ENCODE data around the gene YTHDF1. TPM values are rescaled to one million over a fixed set of nuclear protein-coding genes. Genes with fewer than 3 reads are reported as not detected.

YTHDF1 gene
- polyA plus RNA-seq, 4 donors: 20.3 to 37.9 (median 22.9) TPM

GRCh38 chr20:63228806-63229205 is 12.9 kb upstream of the YTHDF1 start:
- H3K9me3 ChIP-seq (ENCODE audit: control insufficient read depth in 2 of 2, insufficient read depth in 1 of 2, low read depth in 1 of 2, low read length in 1 of 2): no peaks in the 10 kb centered on the region
- H3K4me3 ChIP-seq (ENCODE audit: low read depth in 1 of 3, low read length in 3 of 3): no peak overlapping the region
- H3K4me1 ChIP-seq (ENCODE audit: control insufficient read depth in 3 of 3, insufficient read depth in 2 of 3, low read depth in 1 of 3, low read length in 2 of 3): no peaks in the 10 kb centered on the region
- whole genome bisulfite sequencing, 3 donors: 57 to 63% (median 59%) methylated on average over 13 of the region's 13 CpGs
- DNase-seq (no peak), FAIRE-seq (no peak)
- peaks cover 0 to 34% (median 4%) of the 10 kb centered on the region in 3 donors for H3K27me3 ChIP-seq (ENCODE audit: control insufficient read depth in 3 of 3, insufficient read depth in 3 of 3, low read length in 3 of 3)
- H3K36me3 ChIP-seq (ENCODE audit: control insufficient read depth in 3 of 3, insufficient read depth in 2 of 3, low read depth in 1 of 3, low read length in 3 of 3): no peaks in the 10 kb centered on the region
- no peak overlapping the region for H3K27ac ChIP-seq (ENCODE audit: low read depth in 1 of 3, low read length in 2 of 3)

DNA sequence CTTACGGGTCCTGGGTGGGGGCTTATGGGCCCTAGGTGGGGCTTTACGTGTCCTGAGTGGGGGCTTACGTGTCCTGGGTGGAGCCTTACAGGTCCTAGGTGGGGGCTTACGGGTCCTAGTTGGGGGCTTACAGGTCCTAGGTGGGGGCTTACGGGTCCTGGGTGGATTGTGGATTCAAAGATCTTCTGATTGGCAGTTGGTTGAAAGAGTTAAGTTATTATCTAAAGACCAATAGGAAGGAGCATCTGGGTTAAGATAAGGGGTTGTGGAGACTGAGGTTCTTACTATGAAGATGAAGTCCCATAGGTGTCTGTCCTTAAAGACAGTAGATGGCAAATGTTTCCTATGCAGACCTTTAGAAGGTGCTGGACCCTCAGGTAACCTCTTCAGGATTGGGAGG is 11.3 kb upstream of the YTHDF1 start:
- Histone ChIP-seq H3K27me3 (ENCODE audit: control insufficient read depth in 3 of 3, insufficient read depth in 3 of 3, low read length in 3 of 3) (peaks cover 0 to 27% (median 0%) of the 10 kb centered on the region in 3 donors), H3K9me3 (ENCODE audit: control insufficient read depth in 2 of 2, insufficient read depth in 1 of 2, low read depth in 1 of 2, low read length in 1 of 2) (no peaks in the 10 kb centered on the region), H3K36me3 (ENCODE audit: control insufficient read depth in 3 of 3, insufficient read depth in 2 of 3, low read depth in 1 of 3, low read length in 3 of 3) (no peaks in the 10 kb centered on the region), H3K4me3 (ENCODE audit: low read depth in 1 of 3, low read length in 3 of 3) (no peak overlapping the region), H3K27ac (ENCODE audit: low read depth in 1 of 3, low read length in 2 of 3) (no peak overlapping the region), H3K4me1 (ENCODE audit: control insufficient read depth in 3 of 3, insufficient read depth in 2 of 3, low read depth in 1 of 3, low read length in 2 of 3) (no peaks in the 10 kb centered on the region)
- FAIRE-seq (no peak), DNase-seq (no peak)
- 75 to 89% (median 83%) methylated on average over 5 of the region's 5 CpGs for WGBS, 3 donors

DNA sequence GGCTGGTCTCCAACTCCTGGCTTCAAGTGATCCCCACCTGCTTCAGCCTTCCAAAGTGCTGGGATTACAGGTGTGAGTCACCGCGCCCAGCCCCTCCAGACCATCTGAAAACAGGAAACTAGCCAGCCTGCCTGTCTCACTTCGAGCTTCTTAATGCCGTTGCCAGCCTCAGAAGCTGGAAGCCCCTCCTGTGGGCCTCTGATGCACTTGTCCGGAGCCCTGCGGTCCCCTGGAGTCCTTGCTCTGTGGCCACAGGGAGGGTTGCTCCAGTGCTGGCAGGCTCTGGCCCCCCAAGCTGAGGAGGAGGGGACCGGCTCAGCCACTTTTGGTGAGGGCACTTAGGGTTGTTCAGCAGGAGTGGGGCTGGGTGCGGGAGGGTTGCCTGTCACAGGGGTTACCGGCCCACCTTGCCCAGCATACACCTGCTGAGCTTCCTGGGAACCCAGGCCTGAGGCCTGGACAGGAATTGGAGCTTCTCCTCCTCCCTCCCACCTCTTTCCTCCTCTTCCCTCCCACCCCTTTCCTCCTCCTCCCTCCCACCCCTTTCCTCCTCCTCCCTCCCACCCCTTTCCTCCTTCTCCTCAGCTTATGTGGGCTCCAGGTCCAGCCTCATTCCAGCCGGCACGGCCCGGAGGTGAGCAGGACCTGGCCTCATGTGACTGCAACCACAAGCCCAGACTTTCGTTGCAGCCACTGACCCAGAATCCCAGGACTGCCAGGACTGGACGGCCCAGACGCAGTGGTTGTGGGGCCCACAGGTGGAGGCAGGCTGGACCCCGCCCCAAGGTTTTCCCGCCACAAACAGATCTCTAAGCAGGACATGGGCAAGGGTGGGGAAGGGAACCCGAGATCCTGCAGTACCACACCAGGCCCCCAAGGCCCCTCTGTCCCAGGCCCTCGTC is 10.4 kb upstream of the YTHDF1 start:
- Histone ChIP-seq H3K36me3 (ENCODE audit: control insufficient read depth in 3 of 3, insufficient read depth in 2 of 3, low read depth in 1 of 3, low read length in 3 of 3) (no peaks in the 10 kb centered on the region), H3K4me1 (ENCODE audit: control insufficient read depth in 3 of 3, insufficient read depth in 2 of 3, low read depth in 1 of 3, low read length in 2 of 3) (no peaks in the 10 kb centered on the region), H3K27ac (ENCODE audit: low read depth in 1 of 3, low read length in 2 of 3) (no peak overlapping the region), H3K9me3 (ENCODE audit: control insufficient read depth in 2 of 2, insufficient read depth in 1 of 2, low read depth in 1 of 2, low read length in 1 of 2) (no peaks in the 10 kb centered on the region), H3K4me3 (ENCODE audit: low read depth in 1 of 3, low read length in 3 of 3) (no peak overlapping the region), H3K27me3 (ENCODE audit: control insufficient read depth in 3 of 3, insufficient read depth in 3 of 3, low read length in 3 of 3) (peaks cover 0 to 26% (median 0%) of the 10 kb centered on the region in 3 donors)
- 82 to 86% (median 83%) methylated on average over 19 of the region's 19 CpGs for WGBS, 3 donors
- DNase-seq (no peak), FAIRE-seq (no peak)

DNA sequence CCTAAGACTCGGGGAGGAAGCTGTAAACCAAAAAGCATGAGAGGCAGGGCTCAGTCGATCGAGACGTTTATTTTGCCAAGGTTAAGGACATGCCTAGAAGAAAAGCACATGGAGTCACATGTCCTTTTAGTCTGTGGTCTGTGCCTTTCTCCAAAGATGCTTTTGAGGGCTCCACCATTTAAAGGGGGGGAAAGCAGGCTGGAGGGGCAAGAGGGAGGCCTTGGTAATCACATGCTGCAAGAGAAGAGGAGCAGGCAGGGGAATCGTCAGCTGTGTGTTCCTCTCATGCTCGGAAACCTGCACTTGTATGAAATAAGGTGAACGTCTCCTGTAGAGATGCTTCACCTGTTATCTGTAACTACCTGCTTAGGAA is 9.1 kb upstream of the YTHDF1 start:
- Histone ChIP-seq H3K4me3 (ENCODE audit: low read depth in 1 of 3, low read length in 3 of 3) (no peak overlapping the region), H3K4me1 (ENCODE audit: control insufficient read depth in 3 of 3, insufficient read depth in 2 of 3, low read depth in 1 of 3, low read length in 2 of 3) (no peaks in the 10 kb centered on the region), H3K27me3 (ENCODE audit: control insufficient read depth in 3 of 3, insufficient read depth in 3 of 3, low read length in 3 of 3) (peaks cover 0 to 16% (median 0%) of the 10 kb centered on the region in 3 donors), H3K9me3 (ENCODE audit: control insufficient read depth in 2 of 2, insufficient read depth in 1 of 2, low read depth in 1 of 2, low read length in 1 of 2) (no peaks in the 10 kb centered on the region), H3K27ac (ENCODE audit: low read depth in 1 of 3, low read length in 2 of 3) (no peak overlapping the region), H3K36me3 (ENCODE audit: control insufficient read depth in 3 of 3, insufficient read depth in 2 of 3, low read depth in 1 of 3, low read length in 3 of 3) (no peaks in the 10 kb centered on the region)
- DNase-seq (no peak), FAIRE-seq (no peak)
- WGBS, 3 donors: 28 to 44% (median 29%) methylated on average over 7 of the region's 7 CpGs

DNA sequence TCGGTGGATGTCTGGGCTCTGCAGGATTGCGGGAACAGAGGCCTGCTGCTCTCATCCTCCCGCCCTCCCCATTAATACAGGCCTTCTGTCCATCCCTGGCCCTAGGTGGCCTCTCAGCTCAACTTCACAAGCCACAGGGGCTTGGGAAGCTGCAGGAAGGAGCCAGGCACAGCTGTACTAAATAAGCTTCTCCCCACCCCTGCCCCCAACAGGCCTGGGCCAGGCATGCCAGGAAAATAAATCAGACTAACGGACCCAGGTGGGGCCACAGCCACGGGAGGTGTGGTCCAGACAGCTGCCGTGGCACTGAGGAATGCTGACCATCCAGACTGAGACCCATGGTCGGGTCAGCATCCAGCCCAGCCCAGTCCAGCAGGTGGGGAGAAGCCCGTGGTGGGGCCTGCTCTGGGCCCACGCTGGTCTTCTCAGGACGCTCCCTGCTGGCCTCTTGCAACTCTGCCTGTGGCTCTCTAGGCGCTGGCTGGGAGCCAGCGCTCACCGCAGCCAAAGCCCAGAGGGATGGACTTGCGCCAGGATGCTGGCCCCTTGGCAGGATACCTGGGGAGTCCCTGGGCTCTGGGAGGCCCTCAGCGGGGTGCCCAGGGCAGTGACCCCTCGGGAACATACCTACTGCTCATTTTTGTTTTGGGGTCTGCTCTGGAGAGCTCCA is 8.6 kb upstream of the YTHDF1 start:
- DNase-seq (no peak), FAIRE-seq (no peak)
- no peaks in the 10 kb centered on the region for H3K4me1 ChIP-seq (ENCODE audit: control insufficient read depth in 3 of 3, insufficient read depth in 2 of 3, low read depth in 1 of 3, low read length in 2 of 3)
- WGBS, 3 donors: 23 to 40% (median 26%) methylated on average over 16 of the region's 16 CpGs
- H3K27ac ChIP-seq (ENCODE audit: low read depth in 1 of 3, low read length in 2 of 3): no peak overlapping the region
- peaks cover 0 to 13% (median 0%) of the 10 kb centered on the region in 3 donors for H3K27me3 ChIP-seq (ENCODE audit: control insufficient read depth in 3 of 3, insufficient read depth in 3 of 3, low read length in 3 of 3)
- H3K4me3 ChIP-seq (ENCODE audit: low read depth in 1 of 3, low read length in 3 of 3): no peak overlapping the region
- H3K9me3 ChIP-seq (ENCODE audit: control insufficient read depth in 2 of 2, insufficient read depth in 1 of 2, low read depth in 1 of 2, low read length in 1 of 2): no peaks in the 10 kb centered on the region
- H3K36me3 ChIP-seq (ENCODE audit: control insufficient read depth in 3 of 3, insufficient read depth in 2 of 3, low read depth in 1 of 3, low read length in 3 of 3): no peaks in the 10 kb centered on the region

DNA sequence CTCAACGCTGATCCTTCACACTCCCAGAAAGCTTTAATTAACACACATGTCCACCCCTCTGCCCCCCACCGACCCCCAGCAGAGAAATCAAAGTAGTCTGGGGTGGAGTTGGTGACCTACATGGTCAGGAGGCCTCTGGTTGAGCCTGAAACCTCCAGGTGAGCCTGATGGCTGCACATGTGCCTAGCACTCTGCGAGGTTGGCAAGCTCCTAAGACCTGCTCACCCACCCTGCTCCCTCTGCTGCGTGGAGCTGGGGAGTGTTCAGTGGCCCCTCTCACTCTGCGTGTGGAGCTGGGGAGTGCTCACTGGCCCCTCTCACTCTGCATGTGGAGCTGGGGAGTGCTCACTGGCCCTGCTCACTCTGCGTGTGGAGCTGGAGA is 7.9 kb upstream of the YTHDF1 start:
- Histone ChIP-seq H3K27ac (ENCODE audit: low read depth in 1 of 3, low read length in 2 of 3) (no peak overlapping the region), H3K9me3 (ENCODE audit: control insufficient read depth in 2 of 2, insufficient read depth in 1 of 2, low read depth in 1 of 2, low read length in 1 of 2) (no peaks in the 10 kb centered on the region), H3K4me1 (ENCODE audit: control insufficient read depth in 3 of 3, insufficient read depth in 2 of 3, low read depth in 1 of 3, low read length in 2 of 3) (no peaks in the 10 kb centered on the region), H3K4me3 (ENCODE audit: low read depth in 1 of 3, low read length in 3 of 3) (no peak overlapping the region), H3K36me3 (ENCODE audit: control insufficient read depth in 3 of 3, insufficient read depth in 2 of 3, low read depth in 1 of 3, low read length in 3 of 3) (no peaks in the 10 kb centered on the region), H3K27me3 (ENCODE audit: control insufficient read depth in 3 of 3, insufficient read depth in 3 of 3, low read length in 3 of 3) (peaks cover 0 to 6% (median 0%) of the 10 kb centered on the region in 3 donors)
- WGBS, 3 donors: 70 to 80% (median 77%) methylated on average over 6 of the region's 6 CpGs
- DNase-seq: no peak
- no peak for FAIRE-seq

- H3K4me1 ChIP-seq (ENCODE audit: control insufficient read depth in 3 of 3, insufficient read depth in 2 of 3, low read depth in 1 of 3, low read length in 2 of 3): no peaks in the 10 kb centered on the region
- 44 to 48% (median 46%) methylated on average over 12 of the region's 12 CpGs for WGBS, 3 donors
- no peak overlapping the region for H3K27ac ChIP-seq (ENCODE audit: low read depth in 1 of 3, low read length in 2 of 3)
- no peak for FAIRE-seq
- H3K4me3 ChIP-seq (ENCODE audit: low read depth in 1 of 3, low read length in 3 of 3): no peak overlapping the region
- no peaks in the 10 kb centered on the region for H3K9me3 ChIP-seq (ENCODE audit: control insufficient read depth in 2 of 2, insufficient read depth in 1 of 2, low read depth in 1 of 2, low read length in 1 of 2)
- peaks cover 0 to 3% (median 0%) of the 10 kb centered on the region in 3 donors for H3K27me3 ChIP-seq (ENCODE audit: control insufficient read depth in 3 of 3, insufficient read depth in 3 of 3, low read length in 3 of 3)
- no peaks in the 10 kb centered on the region for H3K36me3 ChIP-seq (ENCODE audit: control insufficient read depth in 3 of 3, insufficient read depth in 2 of 3, low read depth in 1 of 3, low read length in 3 of 3)
- DNase-seq: peak; percentile 45 to 50
Observed at GRCh38 chr20:63223121-63223825, 7.3 kb upstream of the YTHDF1 start.

DNA sequence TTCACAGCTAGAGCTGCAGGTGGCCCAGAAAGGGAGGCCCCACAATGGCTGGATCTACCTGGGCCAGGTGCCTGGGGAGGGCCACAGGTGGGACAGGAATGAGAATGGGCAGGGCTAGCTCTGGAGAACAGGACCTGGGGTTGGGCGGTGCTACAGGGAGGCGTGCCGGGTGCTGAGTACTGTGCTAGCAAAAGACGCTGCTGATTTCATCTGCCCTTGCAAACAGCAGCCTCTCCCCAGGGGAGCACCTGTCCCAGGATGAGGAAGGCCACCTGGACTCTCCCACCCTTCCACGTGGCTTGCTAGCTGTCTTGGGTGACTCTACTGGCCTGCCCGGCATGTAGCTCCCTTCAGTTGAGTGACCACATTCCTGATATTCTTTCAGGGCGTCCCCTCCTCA is 6.6 kb upstream of the YTHDF1 start:
- Histone ChIP-seq H3K4me1 (ENCODE audit: control insufficient read depth in 3 of 3, insufficient read depth in 2 of 3, low read depth in 1 of 3, low read length in 2 of 3) (no peaks in the 10 kb centered on the region), H3K36me3 (ENCODE audit: control insufficient read depth in 3 of 3, insufficient read depth in 2 of 3, low read depth in 1 of 3, low read length in 3 of 3) (no peaks in the 10 kb centered on the region), H3K4me3 (ENCODE audit: low read depth in 1 of 3, low read length in 3 of 3) (no peak overlapping the region), H3K9me3 (ENCODE audit: control insufficient read depth in 2 of 2, insufficient read depth in 1 of 2, low read depth in 1 of 2, low read length in 1 of 2) (no peaks in the 10 kb centered on the region), H3K27ac (ENCODE audit: low read depth in 1 of 3, low read length in 2 of 3) (no peak overlapping the region), H3K27me3 (ENCODE audit: control insufficient read depth in 3 of 3, insufficient read depth in 3 of 3, low read length in 3 of 3) (peaks cover 0 to 3% (median 0%) of the 10 kb centered on the region in 3 donors)
- no peak for FAIRE-seq
- 24 to 52% (median 38%) methylated on average over 7 of the region's 7 CpGs for WGBS, 3 donors
- no peak for DNase-seq

All from small intestine (tissue), 7 donors.